Choroid plexus epithelial cell (primary cell): ENCODE data around the gene OR2T2.
"Not testable (repeated sequence)": the region's sequence is repeated elsewhere in the genome, so short reads cannot be mapped to it uniquely, and the experiment has no call there.

Experiments
- DNase-seq: peaks from one replicate; pipeline ENCODE4 v3.0.0-alpha.2; 2010; ENCODE audit warnings: low read depth
- H3K4me3 ChIP-seq: 2 replicates; pipeline ENCODE4 v1.5.1; 2011; ENCODE audit warnings: low read depth, mild to moderate bottlenecking, control low read depth, low read length, moderate library complexity
- CTCF ChIP-seq: conservative IDR thresholded peaks from 2 replicates; pipeline ENCODE4 v1.5.1; 2011; ENCODE audit warnings: low read depth, mild to moderate bottlenecking, control low read depth, inconsistent platforms, low read length, moderate library complexity

OR2T2 gene

DNA sequence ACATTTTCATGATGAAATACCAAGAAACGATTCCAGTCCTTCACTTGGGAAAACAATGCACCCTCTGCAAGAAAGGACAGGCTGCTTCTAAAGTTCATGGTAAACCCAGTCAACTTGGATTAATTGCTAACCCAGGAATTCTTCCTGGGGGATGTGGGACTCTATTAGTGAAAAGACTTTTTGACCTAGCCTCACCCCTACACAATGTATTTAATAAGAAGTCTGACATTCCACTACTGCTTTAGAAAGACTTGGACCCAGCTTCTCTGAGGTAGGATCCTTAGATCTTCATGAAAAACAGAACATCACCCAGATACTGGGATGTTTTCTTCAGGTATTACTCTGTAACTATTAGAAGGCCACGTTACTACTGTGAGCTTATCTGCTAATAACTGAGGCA is at the start of gene OR2T2:
OR2T2 (plus strand) TSS at position 239 of the 400 bp plus-strand sequence. CDS start 7,161 bp downstream, outside the sequence.
- H3K4me3 ChIP-seq, DNase-seq: not testable (repeated sequence)

DNA sequence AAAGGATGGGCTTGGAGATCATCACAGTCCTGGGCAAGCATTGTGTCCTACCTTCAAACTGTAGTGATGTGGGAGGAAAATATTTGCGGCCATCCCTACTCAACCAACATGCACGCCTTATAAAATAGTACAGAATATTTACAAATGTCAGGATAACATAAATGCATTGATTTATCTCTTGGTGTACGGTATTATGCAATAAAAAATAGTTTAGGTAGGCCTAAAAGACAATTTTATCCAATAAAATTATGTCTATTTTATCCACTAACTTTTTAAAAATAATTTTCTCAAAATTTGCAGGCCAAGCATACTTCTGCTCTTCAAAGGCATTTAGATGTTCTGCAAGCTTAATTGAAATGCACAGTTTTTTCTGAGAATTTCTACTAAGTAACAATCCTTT is 42.7 kb upstream of the OR2T2 start, which contains the start of gene OR2T1:
OR2T1 (plus strand) TSS at position 301 of the 400 bp plus-strand sequence. CDS start 3,100 bp downstream, outside the sequence.
- H3K4me3 ChIP-seq = no peak within 1 kb of the TSS
- TF ChIP-seq CTCF = no peak
- DNase-seq = no peak

- no peak overlapping the region for H3K4me3 ChIP-seq
- DNase-seq = peak; percentile 39
- TF ChIP-seq CTCF = no peak
Measured at GRCh38 chr1:248404024-248404423, 41.4 kb upstream of the OR2T2 start.

- H3K4me3 ChIP-seq = no peak overlapping the region
- DNase-seq = no peak
- no peak for TF ChIP-seq CTCF
Measured at GRCh38 chr1:248406721-248407692, 38.4 kb upstream of the OR2T2 start.

- DNase-seq = no peak
- TF ChIP-seq CTCF = no peak
- H3K4me3 ChIP-seq = no peak overlapping the region
Measured at GRCh38 chr1:248416226-248416625, 29.2 kb upstream of the OR2T2 start.

DNA sequence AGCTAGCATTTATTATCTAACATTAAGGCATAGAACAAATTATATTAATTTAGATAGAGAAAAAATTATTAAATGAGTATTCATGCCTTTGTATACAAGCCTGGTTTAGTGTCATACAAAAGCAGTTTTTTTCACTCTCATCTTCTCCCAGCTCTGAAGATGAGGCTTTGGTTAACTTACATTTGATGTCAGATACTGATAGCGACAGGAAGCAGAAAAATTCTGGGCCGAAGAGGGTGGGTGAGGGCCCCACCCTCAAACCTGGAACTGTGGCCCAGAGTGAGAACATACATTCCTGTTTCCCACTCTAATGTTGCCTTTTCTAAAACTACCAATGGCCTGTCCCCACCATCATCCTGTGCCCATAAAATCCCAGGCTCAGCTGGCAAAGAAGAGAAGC is 27.6 kb upstream of the OR2T2 start:
- TF ChIP-seq CTCF = no peak
- H3K4me3 ChIP-seq = no peak overlapping the region
- no peak for DNase-seq

GRCh38 chr1:248421384-248421783 is 24.1 kb upstream of the OR2T2 start:
- no peak for TF ChIP-seq CTCF
- H3K4me3 ChIP-seq = no peak overlapping the region
- DNase-seq = peak; percentile 4

- not testable (repeated sequence) for DNase-seq, H3K4me3 ChIP-seq
Measured at GRCh38 chr1:248427526-248428191, 17.8 kb upstream of the OR2T2 start.

DNA sequence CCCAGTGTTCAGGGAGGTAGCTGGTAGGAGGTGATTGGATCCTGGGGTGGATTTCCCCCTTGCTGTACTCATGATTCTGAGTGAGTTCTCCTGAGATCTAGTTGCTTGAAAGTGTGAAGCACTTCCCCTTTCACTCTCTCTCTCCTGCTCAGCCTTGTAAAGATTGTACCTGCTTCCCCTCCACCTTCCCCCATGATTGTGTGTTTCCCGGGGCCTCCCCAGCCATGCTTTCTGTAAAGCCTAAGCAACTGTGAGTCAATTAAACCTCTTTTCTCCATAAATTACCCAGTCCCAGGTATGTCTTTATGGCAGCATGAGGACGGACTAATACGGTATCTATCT is 17.3 kb upstream of the OR2T2 start:
- DNase-seq, H3K4me3 ChIP-seq: not testable (repeated sequence)

- not testable (repeated sequence) for DNase-seq, H3K4me3 ChIP-seq
Measured at GRCh38 chr1:248431683-248432082, 13.8 kb upstream of the OR2T2 start.

DNA sequence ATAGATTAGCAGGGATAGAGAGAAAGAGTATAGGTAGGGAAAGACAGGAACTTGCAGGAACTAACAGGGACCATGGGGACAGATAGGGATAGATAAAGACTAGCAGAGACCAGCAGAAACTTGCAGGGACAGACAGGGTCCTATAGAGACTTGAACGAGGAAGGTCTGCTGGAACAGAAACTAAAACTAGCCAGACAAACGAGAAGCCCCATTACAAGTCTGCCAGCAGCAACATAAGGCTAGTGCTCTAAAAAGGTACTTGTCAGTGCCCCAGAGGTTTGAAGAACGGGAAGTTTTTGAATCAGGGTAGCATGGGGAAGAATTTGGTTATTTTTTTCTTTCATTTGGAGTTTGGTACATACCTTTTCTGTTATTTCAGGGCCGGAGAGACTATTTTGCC is 13.2 kb upstream of the OR2T2 start:
- DNase-seq, H3K4me3 ChIP-seq: not testable (repeated sequence)
